SK-N-SH treated with all-trans-retinoic acid at 6 μM for 48 hours (cell line): ENCODE data around the gene DNAH1.

Experiments used
- ATAC-seq: fragments of 200-7000 bp; cut with Tn5 transposase; 3 replicates; pipeline ENCODE4 v1.9.1; 2020; ENCODE audit warnings: mild to moderate bottlenecking, moderate library complexity
- ARNTL ChIP-seq: fragments of 450-650 bp; formaldehyde crosslinking; IDR thresholded peaks from 2 replicates; pipeline ENCODE4 v1.5.0; 2020; ENCODE audit warnings: low read depth, mild to moderate bottlenecking, moderate library complexity, borderline replicate concordance
- BACH2 ChIP-seq: fragments of 250-450 bp; sonication (Bioruptor Pico); IDR thresholded peaks from 2 replicates; pipeline ENCODE4 v1.9.0; 2021; ENCODE audit warnings: mild to moderate bottlenecking, borderline replicate concordance
- CREB5 ChIP-seq: fragments of 250-450 bp; sonication (Bioruptor Pico); IDR thresholded peaks from 2 replicates; pipeline ENCODE4 v1.5.1; 2020; ENCODE audit warnings: low read depth, mild to moderate bottlenecking, moderate library complexity
- CSDC2 ChIP-seq: fragments of 250-450 bp; sonication (Bioruptor Pico); IDR thresholded peaks from 2 replicates; pipeline ENCODE4 v1.5.0; 2020; ENCODE audit warnings: mild to moderate bottlenecking, moderate library complexity
- CSRNP3 ChIP-seq: fragments of 250-450 bp; sonication (Bioruptor Pico); IDR thresholded peaks from 2 replicates; pipeline ENCODE4 v1.5.1; 2021; ENCODE audit warnings: mild to moderate bottlenecking, moderate library complexity
- ESRRG ChIP-seq: fragments of 250-450 bp; sonication (Bioruptor Pico); IDR thresholded peaks from 2 replicates; pipeline ENCODE4 v1.6.1; 2021; ENCODE audit warnings: mild to moderate bottlenecking
- GLIS3 ChIP-seq: fragments of 250-450 bp; sonication (Bioruptor Pico); IDR thresholded peaks from 2 replicates; pipeline ENCODE4 v1.5.0; 2020; ENCODE audit warnings: mild to moderate bottlenecking, moderate library complexity
- ISL1 ChIP-seq: fragments of 250-450 bp; sonication (Bioruptor Pico); IDR thresholded peaks from 2 replicates; pipeline ENCODE4 v2.1.2; 2022; ENCODE audit warnings: mild to moderate bottlenecking, moderate library complexity
- OSR1 ChIP-seq: fragments of 250-450 bp; sonication (Bioruptor Pico); IDR thresholded peaks from 2 replicates; pipeline ENCODE4 v1.8.0; 2022; ENCODE audit warnings: moderate library complexity, mild to moderate bottlenecking, inconsistent platforms
- PPARA ChIP-seq: fragments of 250-450 bp; sonication (Bioruptor Pico); IDR thresholded peaks from 2 replicates; pipeline ENCODE4 v1.5.0; 2020; ENCODE audit warnings: mild to moderate bottlenecking, borderline replicate concordance
- RARB ChIP-seq: fragments of 250-450 bp; sonication (Bioruptor Pico); IDR thresholded peaks from 2 replicates; pipeline ENCODE4 v1.8.0; 2021; ENCODE audit warnings: mild to moderate bottlenecking, moderate library complexity
- SNAI2 ChIP-seq: fragments of 250-450 bp; sonication (Bioruptor Pico); IDR thresholded peaks from 2 replicates; pipeline ENCODE4 v1.5.0; 2020; ENCODE audit warnings: mild to moderate bottlenecking, moderate library complexity
- TCF4 ChIP-seq: fragments of 250-450 bp; sonication (Bioruptor Pico); IDR thresholded peaks from 2 replicates; pipeline ENCODE4 v1.8.0; 2021; ENCODE audit warnings: mild to moderate bottlenecking, moderate library complexity, borderline replicate concordance
- TOX ChIP-seq: fragments of 250-450 bp; sonication (Bioruptor Pico); IDR thresholded peaks from 2 replicates; pipeline ENCODE4 v1.8.0; 2021; ENCODE audit warnings: mild to moderate bottlenecking, moderate library complexity, borderline replicate concordance
- ZC3H10 ChIP-seq: fragments of 250-450 bp; sonication (Bioruptor Pico); IDR thresholded peaks from 2 replicates; pipeline ENCODE4 v1.5.1; 2021; ENCODE audit warnings: mild to moderate bottlenecking, moderate library complexity
- ZFP3 ChIP-seq: fragments of 250-450 bp; sonication (Bioruptor Pico); IDR thresholded peaks from 2 replicates; pipeline ENCODE4 v1.5.0; 2020; ENCODE audit warnings: mild to moderate bottlenecking, moderate library complexity
- ZFP30 ChIP-seq: fragments of 450-650 bp; formaldehyde crosslinking; IDR thresholded peaks from 2 replicates; pipeline ENCODE4 v1.5.0; 2022; ENCODE audit warnings: mild to moderate bottlenecking, moderate library complexity
- ZNF565 ChIP-seq: fragments of 450-650 bp; formaldehyde crosslinking; conservative IDR thresholded peaks from 2 replicates; pipeline ENCODE4 v1.5.0; 2020; ENCODE audit warnings: low read depth, mild to moderate bottlenecking, moderate library complexity
- ZNF70 ChIP-seq: fragments of 450-650 bp; formaldehyde crosslinking; IDR thresholded peaks from 2 replicates; pipeline ENCODE4 v1.5.0; 2020; ENCODE audit warnings: mild to moderate bottlenecking, moderate library complexity
- ZNF8 ChIP-seq: fragments of 450-650 bp; formaldehyde crosslinking; IDR thresholded peaks from 2 replicates; pipeline ENCODE4 v1.5.0; 2020; ENCODE audit warnings: mild to moderate bottlenecking, moderate library complexity
- TF ChIP-seq, protein P1 (sequence below): fragments of 250-450 bp; sonication (Bioruptor Pico); IDR thresholded peaks from 2 replicates; pipeline ENCODE4 v1.5.0; 2020; ENCODE audit warnings: mild to moderate bottlenecking, moderate library complexity
- TF ChIP-seq, protein P2 (sequence below): fragments of 250-450 bp; sonication (Bioruptor Pico); IDR thresholded peaks from 2 replicates; pipeline ENCODE4 v1.8.0; 2021; ENCODE audit warnings: low read depth, mild to moderate bottlenecking, moderate library complexity, borderline replicate concordance

Gene DNAH1

GRCh38 chr3:52367891-52368880 is 52.1 kb downstream of the DNAH1 start:
- TF ChIP-seq ZNF70 (no peak), CREB5 (CRISPR knock-in tag) (no peak), ZNF565 (CRISPR knock-in tag) (no peak), ZFP30 (CRISPR knock-in tag) (no peak), SNAI2 (CRISPR knock-in tag) (no peak), RARB (CRISPR knock-in tag) (no peak), ISL1 (CRISPR knock-in tag) (no peak), PPARA (CRISPR knock-in tag) (no peak), OSR1 (CRISPR knock-in tag) (no peak), TOX (CRISPR knock-in tag) (no peak), ZC3H10 (no peak)
- TF ChIP-seq, all 23 proteins: peak for 0
- ATAC-seq, result no peak

DNA sequence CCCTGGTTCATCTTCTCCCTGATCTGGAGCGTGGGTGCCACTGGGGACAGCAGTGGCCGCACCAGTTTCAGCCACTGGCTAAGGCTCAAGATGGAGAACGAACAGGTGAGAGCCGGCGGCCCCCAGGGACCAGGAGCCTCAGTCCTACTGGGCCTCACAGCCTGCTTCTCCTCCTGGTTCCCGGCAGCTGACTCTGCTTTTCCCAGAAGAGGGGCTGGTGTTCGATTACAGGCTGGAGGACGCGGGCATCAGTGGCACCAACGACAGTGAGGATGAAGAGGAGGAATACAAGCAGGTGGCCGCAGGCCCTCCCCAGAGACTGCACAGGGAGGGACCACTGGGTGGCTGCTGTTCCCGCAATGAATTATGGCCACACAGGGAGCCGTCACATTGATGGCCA is 54.4 kb downstream of the DNAH1 start:
- TF ChIP-seq TCF4, result no peak
- TF ChIP-seq, protein P1, sequence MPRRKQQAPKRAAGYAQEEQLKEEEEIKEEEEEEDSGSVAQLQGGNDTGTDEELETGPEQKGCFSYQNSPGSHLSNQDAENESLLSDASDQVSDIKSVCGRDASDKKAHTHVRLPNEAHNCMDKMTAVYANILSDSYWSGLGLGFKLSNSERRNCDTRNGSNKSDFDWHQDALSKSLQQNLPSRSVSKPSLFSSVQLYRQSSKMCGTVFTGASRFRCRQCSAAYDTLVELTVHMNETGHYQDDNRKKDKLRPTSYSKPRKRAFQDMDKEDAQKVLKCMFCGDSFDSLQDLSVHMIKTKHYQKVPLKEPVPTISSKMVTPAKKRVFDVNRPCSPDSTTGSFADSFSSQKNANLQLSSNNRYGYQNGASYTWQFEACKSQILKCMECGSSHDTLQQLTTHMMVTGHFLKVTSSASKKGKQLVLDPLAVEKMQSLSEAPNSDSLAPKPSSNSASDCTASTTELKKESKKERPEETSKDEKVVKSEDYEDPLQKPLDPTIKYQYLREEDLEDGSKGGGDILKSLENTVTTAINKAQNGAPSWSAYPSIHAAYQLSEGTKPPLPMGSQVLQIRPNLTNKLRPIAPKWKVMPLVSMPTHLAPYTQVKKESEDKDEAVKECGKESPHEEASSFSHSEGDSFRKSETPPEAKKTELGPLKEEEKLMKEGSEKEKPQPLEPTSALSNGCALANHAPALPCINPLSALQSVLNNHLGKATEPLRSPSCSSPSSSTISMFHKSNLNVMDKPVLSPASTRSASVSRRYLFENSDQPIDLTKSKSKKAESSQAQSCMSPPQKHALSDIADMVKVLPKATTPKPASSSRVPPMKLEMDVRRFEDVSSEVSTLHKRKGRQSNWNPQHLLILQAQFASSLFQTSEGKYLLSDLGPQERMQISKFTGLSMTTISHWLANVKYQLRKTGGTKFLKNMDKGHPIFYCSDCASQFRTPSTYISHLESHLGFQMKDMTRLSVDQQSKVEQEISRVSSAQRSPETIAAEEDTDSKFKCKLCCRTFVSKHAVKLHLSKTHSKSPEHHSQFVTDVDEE, result no peak
- no peak for TF ChIP-seq ESRRG (CRISPR knock-in tag)
- TF ChIP-seq CSRNP3 (CRISPR knock-in tag), result no peak
- TF ChIP-seq ZFP30 (CRISPR knock-in tag), result no peak
- TF ChIP-seq ARNTL (CRISPR knock-in tag), result no peak
- no peak for TF ChIP-seq RARB (CRISPR knock-in tag)
- TF ChIP-seq BACH2 (CRISPR knock-in tag), result no peak
- no peak for TF ChIP-seq CREB5 (CRISPR knock-in tag)
- no peak for TF ChIP-seq SNAI2 (CRISPR knock-in tag)
- TF ChIP-seq, protein P2, sequence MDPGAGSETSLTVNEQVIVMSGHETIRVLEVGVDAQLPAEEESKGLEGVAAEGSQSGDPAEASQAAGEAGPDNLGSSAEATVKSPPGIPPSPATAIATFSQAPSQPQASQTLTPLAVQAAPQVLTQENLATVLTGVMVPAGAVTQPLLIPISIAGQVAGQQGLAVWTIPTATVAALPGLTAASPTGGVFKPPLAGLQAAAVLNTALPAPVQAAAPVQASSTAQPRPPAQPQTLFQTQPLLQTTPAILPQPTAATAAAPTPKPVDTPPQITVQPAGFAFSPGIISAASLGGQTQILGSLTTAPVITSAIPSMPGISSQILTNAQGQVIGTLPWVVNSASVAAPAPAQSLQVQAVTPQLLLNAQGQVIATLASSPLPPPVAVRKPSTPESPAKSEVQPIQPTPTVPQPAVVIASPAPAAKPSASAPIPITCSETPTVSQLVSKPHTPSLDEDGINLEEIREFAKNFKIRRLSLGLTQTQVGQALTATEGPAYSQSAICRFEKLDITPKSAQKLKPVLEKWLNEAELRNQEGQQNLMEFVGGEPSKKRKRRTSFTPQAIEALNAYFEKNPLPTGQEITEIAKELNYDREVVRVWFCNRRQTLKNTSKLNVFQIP (CRISPR knock-in tag), result no peak
- no peak for TF ChIP-seq OSR1 (CRISPR knock-in tag)
- TF ChIP-seq CSDC2 (CRISPR knock-in tag), result no peak
- TF ChIP-seq, all 23 proteins: peak for 0
- no peak for ATAC-seq

- ATAC-seq, result no peak
- TF ChIP-seq CREB5 (CRISPR knock-in tag) (no peak), ARNTL (CRISPR knock-in tag) (no peak), SNAI2 (CRISPR knock-in tag) (no peak), OSR1 (CRISPR knock-in tag) (no peak), ESRRG (CRISPR knock-in tag) (no peak), ZNF8 (CRISPR knock-in tag) (no peak), PPARA (CRISPR knock-in tag) (no peak), ZFP3 (CRISPR knock-in tag) (no peak), ZC3H10 (no peak), GLIS3 (CRISPR knock-in tag) (no peak), TOX (CRISPR knock-in tag) (no peak), ZNF70 (no peak)
- TF ChIP-seq, protein P2 (CRISPR knock-in tag), result no peak
Measured at GRCh38 chr3:52372822-52373504, 56.8 kb downstream of the DNAH1 start.
